Hepatocyte (in vitro differentiated cells): Measurements from ENCODE around the gene M6PR.

Experiments
- EZH2 ChIP-seq: fragments of 200-600 bp; sonication (generic); IDR thresholded peaks from 2 replicates; pipeline ENCODE4 v1.6.1; 2016; ENCODE audit warnings: antibody characterized with exemption, mild to moderate bottlenecking, borderline replicate concordance
- EZH2phosphoT487 ChIP-seq: fragments of 200-600 bp; sonication (generic); IDR thresholded peaks from one replicate; pipeline ENCODE4 v1.6.1; 2018; ENCODE audit warnings: antibody characterized with exemption, mild to moderate bottlenecking, low read depth, moderate library complexity; ENCODE audit not compliant: unreplicated experiment, severe bottlenecking
- TF ChIP-seq, protein P1 (sequence below): fragments of 200-600 bp; sonication (generic); IDR thresholded peaks from 2 replicates; pipeline ENCODE4 v1.5.1; 2016; ENCODE audit warnings: antibody characterized with exemption, mild to moderate bottlenecking; ENCODE audit not compliant: poor library complexity

DNA sequence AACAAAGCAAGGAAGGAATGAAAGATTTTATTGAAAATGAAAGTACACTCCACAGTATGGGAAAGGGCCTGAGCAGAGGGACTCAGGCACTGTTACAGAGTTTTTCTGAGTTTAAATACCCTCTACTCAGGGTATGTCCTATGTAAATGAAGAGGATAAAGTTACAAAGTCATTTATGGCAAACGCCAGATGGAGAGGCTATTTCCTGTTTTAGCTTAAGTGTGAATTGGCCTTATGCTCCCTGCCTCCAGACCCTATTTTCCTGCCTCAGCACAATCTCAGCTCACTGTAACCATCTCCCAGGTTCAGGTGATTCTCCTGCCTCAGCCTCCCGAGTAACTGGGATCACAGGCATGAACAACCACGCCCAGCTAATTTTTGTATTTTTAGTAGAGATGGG lies 41.9 kb downstream of the M6PR start:
- TF ChIP-seq EZH2 (no peak), EZH2phosphoT487 (no peak)
- TF ChIP-seq, protein P1, sequence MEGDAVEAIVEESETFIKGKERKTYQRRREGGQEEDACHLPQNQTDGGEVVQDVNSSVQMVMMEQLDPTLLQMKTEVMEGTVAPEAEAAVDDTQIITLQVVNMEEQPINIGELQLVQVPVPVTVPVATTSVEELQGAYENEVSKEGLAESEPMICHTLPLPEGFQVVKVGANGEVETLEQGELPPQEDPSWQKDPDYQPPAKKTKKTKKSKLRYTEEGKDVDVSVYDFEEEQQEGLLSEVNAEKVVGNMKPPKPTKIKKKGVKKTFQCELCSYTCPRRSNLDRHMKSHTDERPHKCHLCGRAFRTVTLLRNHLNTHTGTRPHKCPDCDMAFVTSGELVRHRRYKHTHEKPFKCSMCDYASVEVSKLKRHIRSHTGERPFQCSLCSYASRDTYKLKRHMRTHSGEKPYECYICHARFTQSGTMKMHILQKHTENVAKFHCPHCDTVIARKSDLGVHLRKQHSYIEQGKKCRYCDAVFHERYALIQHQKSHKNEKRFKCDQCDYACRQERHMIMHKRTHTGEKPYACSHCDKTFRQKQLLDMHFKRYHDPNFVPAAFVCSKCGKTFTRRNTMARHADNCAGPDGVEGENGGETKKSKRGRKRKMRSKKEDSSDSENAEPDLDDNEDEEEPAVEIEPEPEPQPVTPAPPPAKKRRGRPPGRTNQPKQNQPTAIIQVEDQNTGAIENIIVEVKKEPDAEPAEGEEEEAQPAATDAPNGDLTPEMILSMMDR = no peak
